Stomach (tissue), 9 donors: ENCODE measurements around the gene RFC2. TPM values are rescaled to one million over a fixed set of nuclear protein-coding genes. Genes with fewer than 3 reads are reported as not detected.

Experiments used
- DNase-seq, 2 donors: peaks; one replicate each; pipeline versions ENCODE4 v3.0.0 to v3.0.0-alpha.2; 2013 to 2019
- H3K27ac ChIP-seq, 5 donors: fragments of 200-600 bp in 4 of 5; sonication (generic) in 4 of 5; one replicate each; pipeline ENCODE4 v1.5.1; 2013 to 2019; ENCODE audit warnings: mild to moderate bottlenecking in 1 of 5, moderate library complexity in 1 of 5
- H3K27me3 ChIP-seq, 3 donors: fragments of 200-600 bp; sonication (generic); one replicate each; pipeline ENCODE4 v1.5.1; 2017 to 2019; ENCODE audit warnings: mixed run types in 1 of 3
- H3K36me3 ChIP-seq, 4 donors: fragments of 200-600 bp; sonication (generic); 1 replicate in 3 of 4; 2 replicates in 1 of 4; pipeline ENCODE4 v1.5.1; 2016 to 2019
- H3K4me1 ChIP-seq, 4 donors: fragments of 200-600 bp; sonication (generic); one replicate each; pipeline ENCODE4 v1.5.1; 2016 to 2019
- H3K4me3 ChIP-seq, 4 donors: fragments of 200-600 bp; sonication (generic) in 3 of 4; one replicate each; pipeline ENCODE4 v1.5.1; 2016 to 2019; ENCODE audit warnings: mild to moderate bottlenecking in 1 of 4
- H3K9me3 ChIP-seq, 4 donors: fragments of 200-600 bp; sonication (generic); one replicate each; pipeline ENCODE4 v1.5.1; 2016 to 2019
- CTCF ChIP-seq, 7 experiments: fragments of 450-650 bp in 4 of 7; fragments of 200-600 bp in 3 of 7; sonication (generic) in 3 of 7; IDR thresholded peaks; one replicate each; pipeline ENCODE4 v1.5.1; 2016 to 2019; ENCODE audit warnings: antibody characterized with exemption in 7 of 7, control low read depth in 2 of 7, mild to moderate bottlenecking in 1 of 7
- EP300 ChIP-seq: sonication (generic); formaldehyde crosslinking; IDR thresholded peaks from one replicate; pipeline ENCODE4 v1.6.1; 2017; ENCODE audit warnings: antibody characterized with exemption
- POLR2A ChIP-seq, 4 donors: fragments of 450-650 bp; IDR thresholded peaks; one replicate each; pipeline ENCODE4 v1.6.1; 2016; ENCODE audit warnings: antibody characterized with exemption in 4 of 4, control low read depth in 2 of 4, mild to moderate bottlenecking in 1 of 4, moderate library complexity in 1 of 4
- POLR2AphosphoS5 ChIP-seq, 3 donors: sonication (generic); formaldehyde crosslinking; IDR thresholded peaks; one replicate each; pipeline ENCODE4 v1.6.1; 2016; ENCODE audit warnings: antibody characterized with exemption in 3 of 3
- WGBS, 5 donors: extraction: QIAGEN DNeasy Blood & Tissue Kit in 3 of 5; methylation state at CpG; one replicate each; pipeline versions ENCODE4 v1.1.5 to v1.1.7; 2013 to 2018; 5-methylcytosine and 5-hydroxymethylcytosine counted together
- intact Hi-C: fragments of 100-400 bp; cut with DNase I; formaldehyde crosslinking; loops from one replicate; pipeline ENCODE4 v1.15.1; 2023; ENCODE audit warnings: low total_unique reads
- polyA plus RNA-seq, 3 donors: library from polyadenylated mRNA; stranded (reverse); fragments of 200-250 nt; gene quantifications; one replicate each; pipeline ENCODE4 v1.2.3, GENCODE V29; 2013
- total RNA-seq, 5 donors: library from RNA; depleted of rRNA; stranded (reverse); fragments of >200 nt; gene quantifications; one replicate each; pipeline versions ENCODE4 v1.1.0 to v1.2.3, GENCODE V29; 2014 to 2016
- donor health status: healthy with polysubstance abuse.
- donor health status: Bipolar disorder and iron deficiency.
- donor health status: healthy.

RFC2 gene
- total and polyA plus RNA-seq, 8 donors: 7.7 to 39.1 (median 23.0) TPM

GRCh38 chr7:74282748-74283459 is 28.7 kb upstream of the RFC2 start:
- TF ChIP-seq POLR2AphosphoS5 (IDR thresholded peaks at IDR 0.05) (no peak), POLR2A (IDR thresholded peaks at IDR 0.05) (no peak), CTCF (IDR thresholded peaks at IDR 0.05) (no peak), EP300 (no peak)
- H3K27me3 ChIP-seq: no peaks in the 10 kb centered on the region
- intact Hi-C loops: no loop called here
- peaks cover 17 to 52% (median 24%) of the 10 kb centered on the region in 4 donors for H3K4me1 ChIP-seq
- no peak overlapping the region for H3K27ac ChIP-seq
- no peak overlapping the region for H3K4me3 ChIP-seq
- WGBS, 5 donors: 74 to 91% (median 87%) methylated on average over 8 to 14 of the region's 14 CpGs
- no peaks in the 10 kb centered on the region for H3K36me3 ChIP-seq
- DNase-seq: no peak
- no peaks in the 10 kb centered on the region for H3K9me3 ChIP-seq

GRCh38 chr7:74280985-74281384 is 26.8 kb upstream of the RFC2 start:
- Histone ChIP-seq H3K36me3 (no peaks in the 10 kb centered on the region), H3K27ac (peak overlapping the region in 1 of 5 donors; percentile 77), H3K9me3 (no peaks in the 10 kb centered on the region), H3K4me3 (no peak overlapping the region), H3K4me1 (peaks cover 11 to 42% (median 18%) of the 10 kb centered on the region in 4 donors), H3K27me3 (no peaks in the 10 kb centered on the region)
- WGBS, 5 donors: 89 to 95% (median 91%) methylated on average over 8 of the region's 8 CpGs
- TF ChIP-seq POLR2AphosphoS5 (IDR thresholded peaks at IDR 0.05) (no peak), CTCF (IDR thresholded peaks at IDR 0.05) (no peak), POLR2A (IDR thresholded peaks at IDR 0.05) (no peak), EP300 (no peak)
- intact Hi-C loops: no loop called here
- no peak for DNase-seq

- intact Hi-C loops: no loop called here
- DNase-seq: no peak
- H3K4me3 ChIP-seq: no peak overlapping the region
- no peaks in the 10 kb centered on the region for H3K9me3 ChIP-seq
- H3K27ac ChIP-seq: no peak overlapping the region
- H3K4me1 ChIP-seq: peaks cover 11 to 31% (median 17%) of the 10 kb centered on the region in 4 donors
- H3K36me3 ChIP-seq: no peaks in the 10 kb centered on the region
- WGBS, 5 donors: 89 to 100% (median 97%) methylated on average over 4 of the region's 4 CpGs
- H3K27me3 ChIP-seq: no peaks in the 10 kb centered on the region
- TF ChIP-seq POLR2AphosphoS5 (IDR thresholded peaks at IDR 0.05): no peak
- TF ChIP-seq CTCF (IDR thresholded peaks at IDR 0.05): no peak
- no peak for TF ChIP-seq POLR2A (IDR thresholded peaks at IDR 0.05)
- no peak for TF ChIP-seq EP300
Measured at GRCh38 chr7:74277636-74278035, 23.4 kb upstream of the RFC2 start.

GRCh38 chr7:74275401-74275881 is 21.2 kb upstream of the RFC2 start:
- Histone ChIP-seq H3K9me3 (no peaks in the 10 kb centered on the region), H3K27ac (no peak overlapping the region), H3K27me3 (no peaks in the 10 kb centered on the region), H3K4me3 (no peak overlapping the region), H3K36me3 (no peaks in the 10 kb centered on the region), H3K4me1 (peaks cover 11 to 45% (median 30%) of the 10 kb centered on the region in 4 donors)
- DNase-seq: peak in 1 of 2 donors; percentile 52
- intact Hi-C loops: no loop called here
- 46 to 68% (median 54%) methylated on average over 6 of the region's 6 CpGs for WGBS, 5 donors
- peak in 4 of 7 experiments; percentile 14 to 41 (median 31) for TF ChIP-seq CTCF (IDR thresholded peaks at IDR 0.05)
- no peak for TF ChIP-seq POLR2AphosphoS5 (IDR thresholded peaks at IDR 0.05)
